Measurements from ENCODE around the gene TNRC6C.
"Not testable (repeated sequence)": the region's sequence is repeated elsewhere in the genome, so short reads cannot be mapped to it uniquely, and the experiment has no call there.

TNRC6C gene

DNA sequence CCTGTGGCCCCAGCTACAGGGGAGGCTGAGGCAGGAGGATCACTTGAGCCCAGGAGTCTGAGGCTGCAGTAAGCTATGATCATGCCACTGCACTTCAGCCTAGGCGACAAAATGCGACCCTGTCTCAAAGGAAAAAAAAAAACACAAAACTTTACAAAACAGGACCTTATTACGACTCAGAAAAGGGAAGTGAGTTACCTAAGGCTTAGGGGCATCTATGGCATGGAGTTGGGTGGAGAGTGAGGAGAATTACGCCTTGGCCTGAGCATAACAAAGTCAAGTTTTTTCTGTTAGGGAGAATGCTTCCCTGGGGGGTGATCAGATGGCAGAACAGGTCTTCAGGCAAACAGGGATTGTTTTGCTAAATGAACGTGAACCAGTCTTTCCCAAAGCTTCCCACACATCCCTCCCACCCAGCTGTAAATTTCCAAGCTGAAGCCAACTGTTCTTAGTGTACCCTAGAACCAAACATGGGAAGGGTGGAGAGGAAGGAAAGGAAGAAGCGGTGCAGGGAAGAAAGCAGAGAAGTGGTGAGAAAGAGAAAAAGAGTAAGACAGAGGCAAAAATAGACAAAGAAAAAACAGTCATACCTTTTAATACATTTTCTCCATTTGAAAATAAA lies 24.6 kb upstream of the TNRC6C start:
- TF ChIP-seq, protein P1, sequence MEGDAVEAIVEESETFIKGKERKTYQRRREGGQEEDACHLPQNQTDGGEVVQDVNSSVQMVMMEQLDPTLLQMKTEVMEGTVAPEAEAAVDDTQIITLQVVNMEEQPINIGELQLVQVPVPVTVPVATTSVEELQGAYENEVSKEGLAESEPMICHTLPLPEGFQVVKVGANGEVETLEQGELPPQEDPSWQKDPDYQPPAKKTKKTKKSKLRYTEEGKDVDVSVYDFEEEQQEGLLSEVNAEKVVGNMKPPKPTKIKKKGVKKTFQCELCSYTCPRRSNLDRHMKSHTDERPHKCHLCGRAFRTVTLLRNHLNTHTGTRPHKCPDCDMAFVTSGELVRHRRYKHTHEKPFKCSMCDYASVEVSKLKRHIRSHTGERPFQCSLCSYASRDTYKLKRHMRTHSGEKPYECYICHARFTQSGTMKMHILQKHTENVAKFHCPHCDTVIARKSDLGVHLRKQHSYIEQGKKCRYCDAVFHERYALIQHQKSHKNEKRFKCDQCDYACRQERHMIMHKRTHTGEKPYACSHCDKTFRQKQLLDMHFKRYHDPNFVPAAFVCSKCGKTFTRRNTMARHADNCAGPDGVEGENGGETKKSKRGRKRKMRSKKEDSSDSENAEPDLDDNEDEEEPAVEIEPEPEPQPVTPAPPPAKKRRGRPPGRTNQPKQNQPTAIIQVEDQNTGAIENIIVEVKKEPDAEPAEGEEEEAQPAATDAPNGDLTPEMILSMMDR (IDR thresholded peaks at IDR 0.05; ENCODE audit: extremely low read depth, missing control alignments), result no peak
- DNase-seq (ENCODE audit: low spot score), result no peak

DNA sequence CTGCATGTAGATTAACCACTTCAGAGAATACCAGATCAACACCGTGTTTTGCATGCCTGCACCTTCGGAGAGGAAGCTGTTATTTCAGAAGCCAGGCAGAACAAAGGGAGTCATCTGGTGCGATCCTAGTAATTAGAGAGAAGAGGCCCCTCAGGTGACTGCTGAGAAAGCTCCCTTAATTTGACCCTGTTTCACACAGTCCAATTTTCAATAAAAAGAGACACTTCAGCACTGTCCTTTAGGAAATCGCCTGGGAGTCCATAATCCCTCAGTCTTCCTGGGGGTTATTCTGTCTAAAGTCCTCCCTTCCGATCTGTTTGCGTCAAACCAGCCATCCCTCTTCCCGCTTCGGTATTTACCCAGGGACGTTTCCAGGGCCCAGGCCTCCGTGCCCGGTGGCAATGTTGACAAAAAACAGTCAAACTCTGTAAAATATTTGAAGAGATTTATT lies 23.4 kb upstream of the TNRC6C start:
- TF ChIP-seq, protein P1 (IDR thresholded peaks at IDR 0.05; ENCODE audit: extremely low read depth, missing control alignments), result no peak

DNA sequence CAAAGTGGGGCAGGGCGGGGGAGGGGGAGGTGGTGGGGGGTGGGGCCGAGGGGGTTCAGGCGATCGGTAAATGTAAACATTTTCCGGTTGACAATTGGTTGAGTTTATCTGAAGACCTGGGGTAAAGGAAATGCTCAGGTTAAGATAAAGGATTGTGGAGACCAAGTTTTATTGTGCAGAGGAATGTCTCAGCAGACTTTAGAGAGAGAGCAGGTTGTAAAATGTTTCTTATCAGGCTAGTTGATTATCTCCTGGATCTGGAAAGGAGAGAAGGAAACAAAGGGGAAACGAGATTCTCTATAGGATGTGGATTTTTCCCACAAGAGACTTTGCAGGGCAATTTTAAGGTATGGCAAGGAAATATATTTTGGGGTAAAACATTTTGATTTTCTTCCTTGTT lies 22.8 kb upstream of the TNRC6C start:
- DNase-seq (ENCODE audit: low spot score), result not testable (repeated sequence)

More for the DNA sequence above, 23.4 kb upstream of the TNRC6C start:
- DNase-seq (ENCODE audit: low spot score), result no peak

DNA sequence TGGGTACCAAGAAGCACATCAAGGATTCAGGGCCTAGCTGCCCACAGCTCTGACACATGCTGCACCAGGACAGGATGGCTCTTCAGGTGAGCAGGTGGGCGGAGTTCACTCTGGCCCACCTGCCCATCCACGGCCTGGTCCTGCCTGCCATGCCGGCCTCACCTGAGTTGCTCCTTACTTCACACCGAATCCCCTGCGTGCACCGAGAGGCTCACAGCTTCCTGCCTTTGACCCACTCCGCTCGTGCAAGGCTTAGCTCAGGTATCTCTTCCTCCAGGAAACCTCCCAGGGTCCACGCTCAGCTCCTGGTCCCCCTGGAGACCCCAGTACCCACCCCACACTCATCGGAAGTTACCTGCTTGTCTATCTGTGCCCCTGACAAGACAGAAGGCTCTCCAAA lies 21.6 kb upstream of the TNRC6C start:
- TF ChIP-seq, protein P1 (IDR thresholded peaks at IDR 0.05; ENCODE audit: extremely low read depth, missing control alignments), result no peak
- no peak for DNase-seq (ENCODE audit: low spot score)

DNA sequence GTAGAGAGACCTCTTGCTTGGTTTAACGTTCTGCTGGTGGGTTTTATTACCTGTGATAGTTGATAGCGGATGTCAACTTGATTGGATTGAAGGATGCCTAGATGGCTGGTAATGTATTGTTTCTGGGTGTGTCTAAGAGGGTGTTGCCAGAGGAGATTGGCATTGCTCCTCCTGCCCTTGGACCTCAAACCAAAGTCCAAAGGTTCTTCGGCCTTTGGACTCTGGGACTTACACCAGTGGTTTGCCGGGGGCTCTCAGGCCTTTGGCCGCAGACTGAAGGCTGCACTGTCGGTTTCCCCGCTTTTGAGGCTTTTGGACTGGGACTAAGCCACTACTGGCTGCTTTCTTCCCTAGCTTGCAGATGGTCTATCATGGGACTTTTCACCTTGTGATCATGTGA lies 17.5 kb upstream of the TNRC6C start:
- no peak for DNase-seq (ENCODE audit: low spot score)
- TF ChIP-seq, protein P1 (IDR thresholded peaks at IDR 0.05; ENCODE audit: extremely low read depth, missing control alignments), result no peak

DNA sequence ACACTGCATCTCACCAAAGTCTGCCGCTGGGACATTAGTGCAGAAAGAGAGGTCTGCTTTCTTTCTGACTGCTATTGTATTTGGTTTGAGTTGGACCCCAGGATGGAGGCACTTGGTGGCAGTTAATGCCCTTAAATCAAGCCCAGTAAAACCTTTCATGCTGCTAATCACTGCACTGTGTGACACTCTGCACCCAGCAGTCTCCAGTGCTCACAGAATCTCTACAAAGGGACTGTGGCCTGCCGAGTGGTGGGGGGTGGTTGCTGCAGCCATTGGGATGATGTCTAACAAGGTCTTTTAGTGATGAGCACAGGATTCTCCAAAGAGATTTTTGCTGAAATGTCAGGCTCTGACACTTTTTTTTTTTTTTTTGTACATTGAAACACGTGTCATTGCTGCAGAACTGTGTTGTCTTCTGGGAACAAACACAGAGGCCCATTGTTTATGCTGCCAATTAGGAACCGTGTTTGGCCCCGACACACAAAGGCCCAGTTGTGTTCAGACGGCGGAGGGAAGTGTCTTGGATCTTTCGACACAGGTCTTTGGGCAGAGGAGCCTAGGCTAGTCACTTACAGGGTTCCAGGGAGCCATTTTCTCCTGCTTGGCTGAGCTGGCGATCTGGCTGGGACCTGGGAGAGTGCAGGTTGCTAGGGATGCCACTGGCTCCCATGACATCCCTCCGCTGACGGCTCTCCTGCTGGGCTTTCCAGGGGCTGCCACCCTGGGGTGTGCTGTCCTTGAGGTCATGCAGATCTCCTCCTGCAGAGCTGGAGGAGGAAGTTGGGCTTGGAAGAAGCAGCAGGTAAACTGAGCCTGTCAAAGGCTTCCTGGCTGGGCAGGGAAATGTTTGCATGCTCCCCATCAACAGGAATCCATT lies 16.2 kb upstream of the TNRC6C start:
- TF ChIP-seq, protein P1 (IDR thresholded peaks at IDR 0.05; ENCODE audit: extremely low read depth, missing control alignments), result no peak
- no peak for DNase-seq (ENCODE audit: low spot score)

DNA sequence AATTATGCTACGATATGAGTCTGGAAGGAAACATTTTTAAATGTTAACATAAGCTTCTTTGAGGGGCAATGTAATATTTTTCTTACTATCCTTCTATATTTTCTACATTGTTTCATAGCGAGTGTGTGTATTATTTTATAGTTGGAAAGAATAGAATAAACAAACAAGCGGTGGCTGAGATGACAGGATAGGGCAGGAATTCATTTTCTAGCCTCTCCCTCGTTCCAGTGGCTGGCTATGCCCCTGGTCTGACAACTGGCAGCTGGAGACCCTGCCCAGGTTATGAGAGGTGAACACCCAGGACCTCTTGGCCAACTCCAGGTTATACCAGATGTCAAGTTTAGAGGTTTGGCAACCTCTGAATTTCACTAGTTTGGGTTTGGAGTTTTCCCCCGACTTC lies 14.5 kb upstream of the TNRC6C start:
- TF ChIP-seq, protein P1 (IDR thresholded peaks at IDR 0.05; ENCODE audit: extremely low read depth, missing control alignments), result no peak

More for the DNA sequence above, 14.5 kb upstream of the TNRC6C start:
- no peak for DNase-seq (ENCODE audit: low spot score)

All from GM20000 (cell line).